Heart right ventricle (tissue), 16 donors: ENCODE measurements around the gene CHST11. TPM values are rescaled to one million over a fixed set of nuclear protein-coding genes. Genes with fewer than 3 reads are reported as not detected.

ENCODE experiments used
- ATAC-seq, 8 donors: fragments of 200-7000 bp; cut with Tn5 transposase; one replicate each; pipeline ENCODE4 v1.9.1; 2020; ENCODE audit warnings: mild to moderate bottlenecking in 8 of 8, moderate library complexity in 8 of 8, moderate number of reproducible peaks in 1 of 8
- DNase-seq, 2 donors: peaks; one replicate each; pipeline ENCODE4 v3.0.0-alpha.2; 2020
- H3K27ac ChIP-seq, 10 donors: fragments of 200-600 bp; sonication (generic) in 2 of 10; one replicate each; pipeline versions ENCODE4 v1.5.0 to v1.8.0; 2020 to 2022; ENCODE audit warnings: mild to moderate bottlenecking in 3 of 10
- H3K27me3 ChIP-seq, 7 donors: fragments of 200-600 bp; one replicate each; pipeline ENCODE4 v1.8.0; 2021 to 2022; ENCODE audit warnings: mild to moderate bottlenecking in 2 of 7
- H3K36me3 ChIP-seq, 9 donors: fragments of 200-600 bp; sonication (generic) in 1 of 9; one replicate each; pipeline versions ENCODE4 v1.5.0 to v1.8.0; 2020 to 2022; ENCODE audit warnings: mild to moderate bottlenecking in 2 of 9
- H3K4me1 ChIP-seq, 9 donors: fragments of 200-600 bp; sonication (generic) in 1 of 9; one replicate each; pipeline versions ENCODE4 v1.5.0 to v1.8.0; 2020 to 2022; ENCODE audit warnings: mild to moderate bottlenecking in 4 of 9
- H3K4me3 ChIP-seq, 10 donors: fragments of 200-600 bp; sonication (generic) in 2 of 10; one replicate each; pipeline versions ENCODE4 v1.5.0 to v1.8.0; 2020 to 2022; ENCODE audit warnings: mild to moderate bottlenecking in 7 of 10, moderate library complexity in 2 of 10
- H3K9me3 ChIP-seq, 11 donors: fragments of 200-600 bp in 10 of 11; sonication (generic) in 2 of 11; one replicate each; pipeline versions ENCODE4 v1.5.0 to v1.8.0; 2013 to 2022; ENCODE audit warnings: mild to moderate bottlenecking in 2 of 11, control low read depth in 1 of 11, moderate library complexity in 1 of 11
- WGBS, 2 donors: extraction: QIAGEN DNeasy Blood & Tissue Kit; methylation state at CpG; one replicate each; pipeline ENCODE4 v1.1.7; 2013; ENCODE audit warnings: inconsistent platforms in 1 of 2; 5-methylcytosine and 5-hydroxymethylcytosine counted together
- intact Hi-C, 10 donors: fragments of 100-400 bp; cut with DNase I; formaldehyde crosslinking; loops; one replicate each; pipeline versions ENCODE4 v1.11.1 to v1.14.2; 2022
- polyA plus RNA-seq, 2 donors: library from polyadenylated mRNA; stranded (reverse); fragments of 200-250 nt; gene quantifications; one replicate each; pipeline ENCODE4 v1.2.3, GENCODE V29; 2013
- total RNA-seq, 10 donors: library from RNA; stranded (reverse); fragmentation: NEBNext Ultra II Directional in 3 of 10; extraction: Animal tissue kit (Norgen Biotek cat#: 25700) in 3 of 10; gene quantifications; one replicate each; pipeline versions ENCODE4 v1.2.1 to v1.2.4, GENCODE V29; 2021 to 2023
- TF ChIP-seq, protein P1 (sequence below), 9 donors: fragments of 200-600 bp; sonication (generic) in 2 of 9; IDR thresholded peaks; one replicate each; pipeline versions ENCODE4 v1.5.0 to v1.8.0; 2021 to 2022; ENCODE audit warnings: antibody characterized with exemption in 9 of 9, mild to moderate bottlenecking in 5 of 9, moderate library complexity in 1 of 9
- donor health status: Arrhythmogenic right ventricular cardiomyopathy.
- donor health status: ischemic (EF 13 %, LVEDD 7.1; RV severe dilation, severe dysfunction).
- donor health status: healthy with polysubstance abuse.
- donor health status: DM: no; HTN: yes; CAD: no.
- donor health status: DM: no; HTN: no; CAD: no.
- donor health status: ischemic (EF 25% LVEDD 6.9; RV normal size, moderate dysfunction).
- donor health status: ischemic (EF 25% LVEDD 5.7; RV mildly dilated, moderate dysfunction).
- donor health status: healthy.
- donor health status: DM: yes; HTN: yes; CAD: no.
- donor health status: Ischemic cardiomyopathy.
- donor health status: ischemic (EF 35%, LVEDD 5.7; RV mildly dilated, moderate dysfunction).
- donor health status: nonischemic (EF 11% LVEDD 7.7; RV severe dilation, severe dysfunction).
- donor health status: DM: yes; HTN: yes; CAD: no.
- donor health status: PGD.
- donor health status: ischemic (EF 29% LVEDD 5.4; RV normal size, mild dysfunction).
- donor health status: nonischemic (EF 23%, LVEDD 6.1; RV moderate dilation, normal function).

Gene CHST11
- total and polyA plus RNA-seq, 12 donors = 1.1 to 12.7 (median 4.3) TPM

DNA sequence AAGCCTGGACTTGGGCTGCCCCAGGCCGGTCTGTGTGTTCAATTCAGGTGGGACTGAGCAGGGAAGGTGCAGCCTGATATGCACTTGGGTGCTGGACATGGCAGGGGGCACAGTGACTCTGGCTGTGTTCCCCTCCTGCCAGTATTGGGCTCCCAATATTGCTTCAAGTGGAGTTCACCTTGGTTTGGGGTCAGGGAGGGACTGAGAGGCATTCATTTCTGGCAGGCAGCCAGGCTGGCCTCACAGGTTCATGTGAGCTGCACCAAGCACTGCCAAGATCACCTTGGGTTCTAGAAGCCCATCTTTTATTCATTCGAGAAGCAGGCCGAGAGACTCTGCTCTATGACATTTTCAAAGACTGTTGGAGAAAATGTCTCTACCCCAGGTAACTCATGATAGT lies 245.0 kb downstream of the CHST11 start:
- peak in 2 of 8 donors; percentile 28 to 30 for ATAC-seq
- Histone ChIP-seq H3K4me3 (no peak overlapping the region), H3K4me1 (peaks cover 0 to 27% (median 15%) of the 10 kb centered on the region in 9 donors), H3K27me3 (no peaks in the 10 kb centered on the region), H3K27ac (no peak overlapping the region), H3K9me3 (no peaks in the 10 kb centered on the region), H3K36me3 (peaks cover 0 to 12% (median 0%) of the 10 kb centered on the region in 9 donors)
- DNase-seq = no peak
- TF ChIP-seq, protein P1, sequence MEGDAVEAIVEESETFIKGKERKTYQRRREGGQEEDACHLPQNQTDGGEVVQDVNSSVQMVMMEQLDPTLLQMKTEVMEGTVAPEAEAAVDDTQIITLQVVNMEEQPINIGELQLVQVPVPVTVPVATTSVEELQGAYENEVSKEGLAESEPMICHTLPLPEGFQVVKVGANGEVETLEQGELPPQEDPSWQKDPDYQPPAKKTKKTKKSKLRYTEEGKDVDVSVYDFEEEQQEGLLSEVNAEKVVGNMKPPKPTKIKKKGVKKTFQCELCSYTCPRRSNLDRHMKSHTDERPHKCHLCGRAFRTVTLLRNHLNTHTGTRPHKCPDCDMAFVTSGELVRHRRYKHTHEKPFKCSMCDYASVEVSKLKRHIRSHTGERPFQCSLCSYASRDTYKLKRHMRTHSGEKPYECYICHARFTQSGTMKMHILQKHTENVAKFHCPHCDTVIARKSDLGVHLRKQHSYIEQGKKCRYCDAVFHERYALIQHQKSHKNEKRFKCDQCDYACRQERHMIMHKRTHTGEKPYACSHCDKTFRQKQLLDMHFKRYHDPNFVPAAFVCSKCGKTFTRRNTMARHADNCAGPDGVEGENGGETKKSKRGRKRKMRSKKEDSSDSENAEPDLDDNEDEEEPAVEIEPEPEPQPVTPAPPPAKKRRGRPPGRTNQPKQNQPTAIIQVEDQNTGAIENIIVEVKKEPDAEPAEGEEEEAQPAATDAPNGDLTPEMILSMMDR (IDR thresholded peaks at IDR 0.05) = no peak
- WGBS, 2 donors = 90 to 93% methylated on average over 3 of the region's 3 CpGs
- intact Hi-C loops = no loop called here

DNA sequence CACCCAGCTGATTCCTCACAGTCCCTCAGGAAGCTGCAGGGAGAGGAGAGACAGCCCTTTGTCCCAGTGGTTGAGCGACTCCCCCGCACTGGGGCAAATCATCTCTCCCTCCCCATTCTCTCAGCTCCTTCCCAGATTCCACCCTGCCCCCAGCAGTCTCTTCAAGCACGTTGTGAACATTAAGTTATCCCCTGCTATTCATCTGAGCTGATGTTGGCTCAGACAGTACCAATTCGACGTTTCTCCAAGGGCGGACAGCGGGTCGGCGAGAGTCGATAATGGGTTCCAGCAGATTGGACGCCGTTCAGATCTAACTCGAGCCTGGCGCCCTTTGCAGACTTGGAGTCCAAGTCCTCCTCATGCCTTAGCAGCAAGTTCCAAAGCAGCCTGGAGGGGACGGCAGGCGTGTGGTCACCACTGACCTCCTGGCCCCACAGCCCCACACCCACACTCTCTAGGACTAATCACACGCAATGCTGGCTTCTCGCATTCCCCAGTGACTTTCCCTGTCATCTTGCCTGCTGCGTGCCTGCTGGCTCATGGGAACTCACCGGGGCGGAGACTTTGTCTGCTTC lies 245.9 kb downstream of the CHST11 start:
- 62 to 66% methylated on average over 21 of the region's 21 CpGs for WGBS, 2 donors
- Histone ChIP-seq H3K4me3 (peak overlapping the region in 1 of 10 donors; percentile 11), H3K4me1 (peaks cover 0 to 27% (median 15%) of the 10 kb centered on the region in 9 donors), H3K36me3 (peaks cover 0 to 12% (median 0%) of the 10 kb centered on the region in 9 donors), H3K27ac (peak overlapping the region in 3 of 10 donors; percentile 25 to 43 (median 28)), H3K27me3 (no peaks in the 10 kb centered on the region), H3K9me3 (no peaks in the 10 kb centered on the region)
- ATAC-seq (peak; percentile 54 to 91 (median 80)), DNase-seq (peak; percentile 33 to 59)
- intact Hi-C loops = no loop called here
- TF ChIP-seq, protein P1 (IDR thresholded peaks at IDR 0.05) = no peak

DNA sequence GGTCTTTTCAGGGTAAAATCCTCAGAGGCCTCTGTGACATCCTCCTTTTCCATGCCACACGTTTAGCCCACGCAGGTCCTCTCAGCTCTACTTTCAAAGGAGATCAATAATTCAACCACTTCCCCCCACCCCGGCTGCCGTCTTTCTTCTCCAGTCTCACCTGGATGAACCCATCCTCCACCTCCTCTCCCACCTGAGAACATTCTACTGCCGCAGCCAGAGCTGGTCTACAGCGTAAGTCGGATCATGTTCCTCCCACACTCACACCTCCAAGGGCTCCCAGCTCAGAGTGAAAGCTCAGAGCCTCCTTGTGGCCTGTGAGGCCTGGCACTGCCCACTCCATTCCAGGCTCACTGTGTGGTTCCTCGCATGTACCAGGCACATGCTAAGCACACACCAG lies 246.6 kb downstream of the CHST11 start:
- no peaks in the 10 kb centered on the region for H3K27me3 ChIP-seq
- no peak overlapping the region for H3K27ac ChIP-seq
- intact Hi-C loops = no loop called here
- TF ChIP-seq, protein P1 (IDR thresholded peaks at IDR 0.05) = no peak
- ATAC-seq (no peak), DNase-seq (no peak)
- no peaks in the 10 kb centered on the region for H3K9me3 ChIP-seq
- H3K36me3 ChIP-seq = peaks cover 0 to 12% (median 0%) of the 10 kb centered on the region in 9 donors
- 95 to 98% methylated on average over 8 of the region's 8 CpGs for WGBS, 2 donors
- H3K4me3 ChIP-seq = no peak overlapping the region
- peaks cover 0 to 27% (median 15%) of the 10 kb centered on the region in 9 donors for H3K4me1 ChIP-seq

DNA sequence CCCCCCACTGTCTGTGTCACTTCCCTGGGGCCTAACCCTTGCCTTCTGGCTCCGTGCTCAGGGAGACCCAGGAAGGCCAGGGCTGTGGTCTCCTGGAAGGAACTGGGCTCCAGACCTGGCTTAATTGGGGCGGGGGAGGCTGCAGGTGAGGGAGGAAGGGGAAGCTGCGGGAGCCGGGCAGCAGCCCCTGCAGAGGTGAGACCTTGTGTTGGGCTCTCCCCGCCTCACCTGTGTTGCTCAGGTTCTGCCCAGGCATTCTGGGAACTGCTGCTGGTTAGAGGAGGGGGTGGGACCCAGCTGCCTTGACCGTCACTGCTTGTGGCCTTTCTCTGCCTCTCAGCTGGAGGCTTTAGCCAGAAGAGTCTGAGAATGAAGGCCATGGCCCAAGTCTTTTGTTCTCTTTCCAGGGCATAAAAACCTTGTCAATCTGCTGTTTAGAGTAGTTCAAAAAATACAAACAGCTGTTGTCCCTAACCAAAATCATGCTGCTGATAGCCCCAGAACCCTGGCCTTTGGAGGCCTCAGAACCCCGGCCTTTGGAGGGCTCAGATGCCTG lies 247.6 kb downstream of the CHST11 start:
- TF ChIP-seq, protein P1 (IDR thresholded peaks at IDR 0.05) = no peak
- Histone ChIP-seq H3K9me3 (no peaks in the 10 kb centered on the region), H3K27me3 (no peaks in the 10 kb centered on the region), H3K27ac (no peak overlapping the region), H3K4me3 (no peak overlapping the region), H3K36me3 (peaks cover 0 to 12% (median 0%) of the 10 kb centered on the region in 9 donors), H3K4me1 (peaks cover 0 to 26% (median 15%) of the 10 kb centered on the region in 9 donors)
- intact Hi-C loops = no loop called here
- DNase-seq (no peak), ATAC-seq (no peak)
- 91 to 95% methylated on average over 7 of the region's 7 CpGs for WGBS, 2 donors
